ENCODE measurements around the gene TPRN. TPM values are rescaled to one million over a fixed set of nuclear protein-coding genes. Genes with fewer than 3 reads are reported as not detected.
A peak's percentile ranks its signal among the peaks of the same experiment; 100 is the strongest.

TPRN gene
- total and polyA plus RNA-seq, 12 donors, result 10.2 to 31.5 (median 20.4) TPM

GRCh38 chr9:137190315-137190856 is 10.2 kb downstream of the TPRN start:
- H3K36me3 ChIP-seq, result peaks cover 0 to 49% (median 21%) of the 10 kb centered on the region in 9 donors
- DNase-seq (no peak), ATAC-seq (no peak)
- peak overlapping the region in 6 of 10 donors; percentile 15 to 100 (median 98) for H3K27ac ChIP-seq
- H3K4me1 ChIP-seq, result peaks cover 33 to 79% (median 53%) of the 10 kb centered on the region in 9 donors
- H3K9me3 ChIP-seq, result no peaks in the 10 kb centered on the region
- 64 to 73% methylated on average over 9 of the region's 9 CpGs for WGBS, 2 donors
- no peak for TF ChIP-seq CTCF (IDR thresholded peaks at IDR 0.05)
- H3K4me3 ChIP-seq, result peak overlapping the region in 5 of 10 donors; percentile 75 to 98 (median 91)
- intact Hi-C loops (cut with DNase I), result loop anchor here in 1 of 10 donors (5.0 kb wide), 1 partner anchor 37 kb away; the partner anchor contains the start of genes CYSRT1 and RNF224
- H3K27me3 ChIP-seq, result no peaks in the 10 kb centered on the region

- H3K4me1 ChIP-seq, result peaks cover 28 to 71% (median 47%) of the 10 kb centered on the region in 9 donors
- intact Hi-C loops (cut with DNase I), result loop anchor here in 9 of 10 donors (2.0 to 10.0 kb wide), 5 partner anchors 33 to 55 kb away; partner anchors contain the start of genes RNF208 (in 5 of the 9), CYSRT1 (in 3 of the 9), GRIN1 (in 2 of the 9) and RNF224 (in 2 of the 9)
- peak in 3 of 8 donors; percentile 1 to 33 (median 1) for ATAC-seq
- H3K36me3 ChIP-seq, result peaks cover 0 to 57% (median 22%) of the 10 kb centered on the region in 9 donors
- TF ChIP-seq CTCF (IDR thresholded peaks at IDR 0.05), result no peak
- H3K9me3 ChIP-seq, result no peaks in the 10 kb centered on the region
- no peaks in the 10 kb centered on the region for H3K27me3 ChIP-seq
- WGBS, 2 donors, result 24 to 30% methylated on average over 23 of the region's 23 CpGs
- peak overlapping the region; percentile 75 to 99 (median 98) for H3K4me3 ChIP-seq
- no peak for DNase-seq
- H3K27ac ChIP-seq, result peak overlapping the region; percentile 94 to 100 (median 98)
Measured at GRCh38 chr9:137189297-137190295, 10.9 kb downstream of the TPRN start.

GRCh38 chr9:137188490-137189296 is 11.8 kb downstream of the TPRN start, which contains the start of the genes ANAPC2 and SSNA1:
Gene ANAPC2 (minus strand): TSS chr9:137188560. CDS start chr9:137188532, 28 bp downstream.
Gene SSNA1 (plus strand): TSS chr9:137188676. CDS start chr9:137188727, 51 bp downstream.
- intact Hi-C loops (cut with DNase I), result loop anchor here (1.0 to 10.0 kb wide), 7 partner anchors 17 to 54 kb away; partner anchors contain the start of genes RNF208 (in 5 of the 10), CYSRT1 (in 2 of the 10), GRIN1 (in 2 of the 10) and NDOR1 (in 1 of the 10)
- Histone ChIP-seq H3K27ac (peak within 1 kb of the TSS; percentile 94 to 100 (median 98)), H3K36me3 (peaks cover 0 to 61% (median 25%) of the 10 kb centered on the region in 9 donors), H3K27me3 (no peaks in the 10 kb centered on the region), H3K4me3 (peak within 1 kb of the TSS; percentile 75 to 99 (median 98)), H3K4me1 (peaks cover 28 to 62% (median 47%) of the 10 kb centered on the region in 9 donors), H3K9me3 (no peaks in the 10 kb centered on the region)
- peak in 6 of 9 donors; percentile 9 to 52 (median 39) for TF ChIP-seq CTCF (IDR thresholded peaks at IDR 0.05)
- DNase-seq, result peak; percentile 90 to 96
- 0% methylated on average over 94 to 98 of the region's 98 CpGs for WGBS, 2 donors
- peak; percentile 88 to 95 (median 91) for ATAC-seq

Measured in heart right ventricle (tissue), 16 donors.